PC-9 (cell line): ENCODE data around the gene DPY19L3.

Experiments used
- EZH2 ChIP-seq: fragments of 200-600 bp; sonication (generic); IDR thresholded peaks from 2 replicates; pipeline ENCODE4 v1.8.0; 2017; ENCODE audit warnings: antibody characterized with exemption, low read depth
- TF ChIP-seq, protein P1 (sequence below): fragments of 200-600 bp; sonication (generic); conservative IDR thresholded peaks from 2 replicates; pipeline ENCODE4 v1.6.1; 2017; ENCODE audit warnings: mixed run types, antibody characterized with exemption, mild to moderate bottlenecking, moderate library complexity

DNA sequence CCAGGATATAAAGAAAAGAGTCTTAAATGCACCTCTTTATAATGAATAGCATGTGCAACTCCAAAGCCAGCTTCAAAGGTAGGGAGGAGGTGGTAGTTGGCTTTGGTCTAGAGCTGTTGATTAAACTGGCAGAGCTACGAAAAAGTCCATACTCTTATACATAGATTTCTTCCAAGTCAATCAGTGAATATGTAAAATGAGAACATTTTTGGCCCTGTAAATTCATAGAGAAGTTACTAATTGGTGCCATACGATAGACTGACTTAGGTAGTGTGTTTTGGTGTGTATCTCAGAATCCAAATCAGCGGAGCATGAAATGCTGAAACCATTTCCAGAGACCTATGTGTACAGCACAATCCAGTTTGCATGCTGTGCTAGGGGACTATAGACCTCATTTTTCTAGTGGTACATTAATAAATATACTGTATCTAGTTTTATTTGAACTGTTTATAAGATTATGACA lies 17.1 kb upstream of the DPY19L3 start:
- TF ChIP-seq, protein P1, sequence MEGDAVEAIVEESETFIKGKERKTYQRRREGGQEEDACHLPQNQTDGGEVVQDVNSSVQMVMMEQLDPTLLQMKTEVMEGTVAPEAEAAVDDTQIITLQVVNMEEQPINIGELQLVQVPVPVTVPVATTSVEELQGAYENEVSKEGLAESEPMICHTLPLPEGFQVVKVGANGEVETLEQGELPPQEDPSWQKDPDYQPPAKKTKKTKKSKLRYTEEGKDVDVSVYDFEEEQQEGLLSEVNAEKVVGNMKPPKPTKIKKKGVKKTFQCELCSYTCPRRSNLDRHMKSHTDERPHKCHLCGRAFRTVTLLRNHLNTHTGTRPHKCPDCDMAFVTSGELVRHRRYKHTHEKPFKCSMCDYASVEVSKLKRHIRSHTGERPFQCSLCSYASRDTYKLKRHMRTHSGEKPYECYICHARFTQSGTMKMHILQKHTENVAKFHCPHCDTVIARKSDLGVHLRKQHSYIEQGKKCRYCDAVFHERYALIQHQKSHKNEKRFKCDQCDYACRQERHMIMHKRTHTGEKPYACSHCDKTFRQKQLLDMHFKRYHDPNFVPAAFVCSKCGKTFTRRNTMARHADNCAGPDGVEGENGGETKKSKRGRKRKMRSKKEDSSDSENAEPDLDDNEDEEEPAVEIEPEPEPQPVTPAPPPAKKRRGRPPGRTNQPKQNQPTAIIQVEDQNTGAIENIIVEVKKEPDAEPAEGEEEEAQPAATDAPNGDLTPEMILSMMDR, result no peak
- TF ChIP-seq EZH2, result no peak
